HG02981 (cell line): ENCODE results near the gene ITPKB.
A peak's percentile ranks its signal among the peaks of the same experiment; 100 is the strongest.
"Not testable (repeated sequence)": the region's sequence is repeated elsewhere in the genome, so short reads cannot be mapped to it uniquely, and the experiment has no call there.

Experiments used
- ATAC-seq: cut with Tn5 transposase; IDR thresholded peaks from one replicate; pipeline ENCODE4 v1.9.1; 2021; ENCODE audit warnings: mild to moderate bottlenecking, moderate library complexity; ENCODE audit not compliant: unreplicated experiment

The ITPKB gene

DNA sequence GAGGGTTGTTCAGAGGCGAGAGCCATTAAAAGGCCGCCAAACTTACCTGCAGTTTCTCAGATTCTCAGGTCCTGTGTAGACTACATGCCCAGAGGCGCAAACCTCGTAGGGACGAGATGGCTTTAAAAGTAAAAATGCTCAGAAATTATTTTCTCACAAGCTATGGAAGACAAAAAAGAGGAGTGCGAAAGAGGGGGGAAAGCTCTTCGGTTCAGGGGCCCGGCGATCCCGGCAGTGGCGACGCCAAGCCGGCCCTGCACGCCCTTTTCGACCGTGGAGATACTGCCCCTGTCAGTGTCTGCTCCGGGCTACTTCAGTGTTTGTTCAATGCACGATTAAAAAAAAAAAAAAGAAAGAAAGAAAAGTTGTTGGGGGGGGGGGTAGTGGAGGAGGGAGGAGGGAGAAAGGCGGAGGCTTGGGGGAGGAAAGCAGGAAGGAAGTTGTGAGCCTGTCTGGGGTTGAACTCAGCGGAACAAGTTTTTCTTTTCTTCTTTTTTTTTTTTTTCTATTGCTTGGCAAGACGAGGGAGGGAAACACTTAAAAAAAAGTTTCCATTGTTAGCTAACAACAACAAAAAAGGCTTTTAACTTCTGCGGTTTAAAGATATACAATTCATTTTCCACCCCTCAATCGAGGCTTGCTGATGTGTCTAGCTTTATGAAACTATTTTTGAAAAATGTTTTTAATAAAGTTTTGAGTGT lies at the start of gene ITPKB:
Gene ITPKB, minus strand, starts transcription at position 288 of the 701 bp plus-strand sequence. CDS start 1,824 bp downstream, outside the sequence.
- no peak for ATAC-seq

GRCh38 chr1:226787638-226788037 lies 48.6 kb upstream of the ITPKB start:
- ATAC-seq: no peak

GRCh38 chr1:226787071-226787470 lies 48.0 kb upstream of the ITPKB start:
- ATAC-seq: no peak

DNA sequence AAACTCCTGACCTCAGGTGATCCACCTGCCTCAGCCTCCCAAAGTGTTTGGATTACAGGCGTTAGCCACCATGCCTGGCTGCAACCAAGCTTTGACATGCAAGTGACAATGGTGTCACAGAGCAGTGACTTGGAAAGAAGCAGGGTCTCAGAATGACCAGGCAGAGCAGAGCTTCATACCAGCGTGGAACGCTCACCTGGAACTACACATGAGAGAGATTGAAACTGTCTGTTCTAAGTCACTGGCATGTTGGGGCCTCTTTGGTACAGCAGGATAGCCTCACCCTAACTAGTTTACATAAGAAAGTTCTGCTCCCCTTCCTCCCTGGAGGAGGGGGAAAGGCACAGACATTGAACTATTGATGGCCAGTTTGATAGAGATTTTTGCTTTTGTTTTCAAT lies 47.5 kb upstream of the ITPKB start:
- ATAC-seq: peak; percentile 79

- ATAC-seq: no peak
Measured at GRCh38 chr1:226785805-226786204, 46.7 kb upstream of the ITPKB start.

GRCh38 chr1:226784081-226785049 lies 45.3 kb upstream of the ITPKB start:
- no peak for ATAC-seq

- no peak for ATAC-seq
Measured at GRCh38 chr1:226782845-226783601, 43.9 kb upstream of the ITPKB start.

DNA sequence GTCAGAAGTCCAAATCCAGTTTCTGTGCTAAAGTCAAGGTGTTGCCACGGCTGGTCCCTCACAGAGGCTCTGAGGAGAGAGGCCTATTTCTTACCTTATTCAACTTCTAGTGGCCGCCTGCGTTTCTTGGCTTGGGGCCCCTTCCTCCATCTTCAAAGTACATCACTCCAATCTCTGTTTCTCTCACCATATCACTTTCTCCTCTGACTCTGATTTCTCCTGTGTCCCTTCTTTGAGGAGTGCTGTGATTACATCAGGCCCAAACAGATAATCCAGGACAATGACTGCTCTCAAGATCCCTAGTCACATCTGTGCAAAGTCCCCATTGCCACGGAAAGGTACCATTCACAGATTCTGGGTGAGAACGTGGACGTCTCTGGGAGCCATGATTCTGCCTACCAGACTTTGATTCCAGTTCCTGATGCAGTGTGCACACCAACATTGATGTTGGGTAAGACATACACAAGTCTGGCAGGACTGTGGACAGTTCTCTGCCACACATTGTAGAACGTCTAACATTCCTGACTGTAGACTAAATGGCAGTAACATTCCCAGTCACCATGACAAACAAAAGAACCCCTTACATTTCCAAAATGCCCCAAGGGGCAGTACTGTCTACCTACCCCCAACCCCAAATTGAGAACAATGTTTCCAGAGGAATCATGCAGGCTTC lies 43.0 kb upstream of the ITPKB start:
- ATAC-seq: no peak

DNA sequence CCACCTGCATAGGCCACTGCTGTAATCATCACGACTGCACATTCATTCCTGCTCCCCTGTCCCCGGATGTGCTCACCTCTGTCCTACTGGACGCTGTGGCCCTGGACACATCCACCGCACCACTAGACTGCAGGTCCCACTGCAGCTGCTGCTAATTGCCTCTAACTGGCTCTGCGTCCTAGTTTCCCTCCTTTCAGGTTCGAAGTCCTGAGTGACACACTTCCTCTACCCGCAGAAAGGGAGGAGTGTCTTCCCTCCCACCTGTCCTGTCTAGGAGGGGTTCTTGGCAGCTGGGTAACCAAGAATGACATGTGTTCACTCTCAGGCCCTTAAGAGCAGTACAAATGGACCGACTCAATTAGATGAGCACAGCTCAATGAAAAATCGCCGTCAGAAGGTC lies 40.5 kb upstream of the ITPKB start:
- no peak for ATAC-seq

GRCh38 chr1:226778657-226779058 lies 39.6 kb upstream of the ITPKB start:
- no peak for ATAC-seq

DNA sequence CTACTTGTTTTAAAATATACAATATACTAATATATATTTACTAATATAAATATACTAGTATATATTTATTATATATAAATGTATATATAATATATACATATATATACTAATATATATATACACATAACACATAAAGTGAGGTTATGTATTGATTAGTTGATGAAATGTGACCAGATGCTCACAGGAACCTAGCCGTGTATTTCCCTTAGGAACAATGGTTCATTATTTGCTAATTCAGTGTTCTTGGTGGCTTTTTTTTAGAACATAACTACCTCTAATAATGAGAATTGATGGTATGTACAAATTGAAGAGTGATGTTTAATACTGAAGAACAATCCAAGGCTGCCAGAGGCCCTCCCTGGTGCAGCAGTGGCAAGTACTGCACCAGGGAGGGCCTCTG lies 37.9 kb upstream of the ITPKB start:
- ATAC-seq: no peak

DNA sequence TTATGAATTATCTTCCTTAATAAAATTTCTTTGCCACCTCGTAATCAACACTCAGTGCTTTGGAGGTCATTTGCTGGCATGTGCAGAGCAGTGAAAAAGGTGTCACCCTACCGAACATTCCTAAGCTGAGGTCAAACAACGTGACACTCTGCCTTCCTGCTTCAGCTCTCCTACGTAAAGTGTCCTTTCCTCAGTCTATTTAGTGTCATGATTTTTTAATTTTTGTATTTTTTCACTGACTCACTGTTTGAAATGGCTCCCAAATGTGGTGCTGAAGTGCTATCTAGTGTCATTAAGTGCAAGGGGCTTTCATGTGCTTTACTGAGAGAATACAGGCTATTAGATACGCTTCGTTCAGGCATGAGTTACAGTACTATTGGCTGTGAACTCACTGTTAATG lies 37.0 kb upstream of the ITPKB start:
- ATAC-seq: no peak

GRCh38 chr1:226772446-226773139 lies 33.5 kb upstream of the ITPKB start:
- ATAC-seq: peak; percentile 69

DNA sequence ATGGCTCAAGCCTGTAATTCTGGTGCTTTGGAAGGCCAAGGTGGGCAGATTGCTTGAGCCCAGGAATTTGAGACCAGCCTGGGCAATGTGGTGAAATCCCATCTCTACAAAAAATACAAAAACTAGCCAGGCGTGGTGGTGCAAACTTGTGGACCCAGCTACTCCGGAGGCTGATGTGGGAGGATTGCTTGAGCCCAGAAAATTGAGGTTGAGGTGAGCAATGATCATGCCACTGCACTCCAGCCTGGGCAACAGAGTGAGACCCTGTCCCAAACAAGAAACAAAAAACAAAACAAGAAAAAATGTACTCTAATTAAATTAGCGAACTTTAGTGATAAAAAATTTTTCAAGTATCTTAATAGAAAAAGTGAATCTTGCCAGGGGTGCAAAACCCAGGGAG lies 28.1 kb upstream of the ITPKB start:
- ATAC-seq: not testable (repeated sequence)

DNA sequence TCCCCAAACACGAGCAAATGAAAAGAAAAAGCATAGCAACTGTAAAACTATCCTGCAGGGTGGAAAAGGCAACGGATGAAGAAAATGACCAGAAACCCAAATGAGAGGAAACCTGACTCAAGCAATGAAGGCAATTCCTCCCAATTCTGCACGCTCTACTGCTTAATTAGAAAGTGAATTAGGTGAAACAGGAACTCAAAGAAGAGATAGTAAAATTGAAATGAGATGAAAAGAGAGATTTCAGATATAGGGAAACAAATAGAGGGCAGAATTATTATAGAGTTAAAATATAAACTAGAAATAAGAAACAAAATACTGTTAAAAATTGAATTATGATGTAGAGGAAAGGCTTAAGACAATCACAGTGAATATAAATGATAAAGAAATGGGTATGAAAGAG lies 27.5 kb upstream of the ITPKB start:
- no peak for ATAC-seq

DNA sequence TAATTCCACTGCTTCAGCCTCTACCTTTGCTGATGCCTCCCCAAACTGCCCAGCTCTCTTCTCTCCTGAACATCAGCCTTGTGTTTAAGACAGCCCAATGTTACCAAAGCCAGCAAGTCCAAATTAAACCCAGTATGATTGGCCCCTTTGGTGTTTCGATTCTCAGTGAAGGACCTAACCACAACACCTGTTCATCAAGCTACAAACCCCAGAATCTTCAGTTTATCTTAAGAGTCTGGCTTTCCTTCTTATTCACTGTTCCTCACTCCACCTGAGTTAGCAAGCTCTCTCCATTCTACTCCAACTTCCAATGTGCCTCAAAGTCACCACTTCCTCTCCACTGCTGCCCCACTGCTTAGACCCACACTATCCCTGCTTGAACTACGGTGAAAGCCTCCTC lies 25.5 kb upstream of the ITPKB start:
- ATAC-seq: peak; percentile 72

DNA sequence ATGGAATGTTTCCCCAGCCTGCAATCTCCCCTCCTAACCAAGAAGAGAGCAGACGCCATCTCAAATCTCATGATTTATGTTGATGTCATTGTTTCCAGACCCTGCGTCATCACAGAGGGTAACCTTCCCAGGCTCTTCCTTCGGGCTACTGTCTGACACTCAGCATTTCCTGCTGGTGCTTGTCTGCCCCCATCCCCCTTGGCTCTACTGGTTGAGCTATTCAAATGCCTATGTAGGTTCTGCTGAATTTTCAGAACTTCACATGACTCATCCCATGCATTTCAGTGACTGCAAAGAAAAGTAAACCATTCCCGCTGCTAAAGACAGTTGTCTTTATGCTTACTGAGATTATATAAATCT lies 24.8 kb upstream of the ITPKB start:
- no peak for ATAC-seq

DNA sequence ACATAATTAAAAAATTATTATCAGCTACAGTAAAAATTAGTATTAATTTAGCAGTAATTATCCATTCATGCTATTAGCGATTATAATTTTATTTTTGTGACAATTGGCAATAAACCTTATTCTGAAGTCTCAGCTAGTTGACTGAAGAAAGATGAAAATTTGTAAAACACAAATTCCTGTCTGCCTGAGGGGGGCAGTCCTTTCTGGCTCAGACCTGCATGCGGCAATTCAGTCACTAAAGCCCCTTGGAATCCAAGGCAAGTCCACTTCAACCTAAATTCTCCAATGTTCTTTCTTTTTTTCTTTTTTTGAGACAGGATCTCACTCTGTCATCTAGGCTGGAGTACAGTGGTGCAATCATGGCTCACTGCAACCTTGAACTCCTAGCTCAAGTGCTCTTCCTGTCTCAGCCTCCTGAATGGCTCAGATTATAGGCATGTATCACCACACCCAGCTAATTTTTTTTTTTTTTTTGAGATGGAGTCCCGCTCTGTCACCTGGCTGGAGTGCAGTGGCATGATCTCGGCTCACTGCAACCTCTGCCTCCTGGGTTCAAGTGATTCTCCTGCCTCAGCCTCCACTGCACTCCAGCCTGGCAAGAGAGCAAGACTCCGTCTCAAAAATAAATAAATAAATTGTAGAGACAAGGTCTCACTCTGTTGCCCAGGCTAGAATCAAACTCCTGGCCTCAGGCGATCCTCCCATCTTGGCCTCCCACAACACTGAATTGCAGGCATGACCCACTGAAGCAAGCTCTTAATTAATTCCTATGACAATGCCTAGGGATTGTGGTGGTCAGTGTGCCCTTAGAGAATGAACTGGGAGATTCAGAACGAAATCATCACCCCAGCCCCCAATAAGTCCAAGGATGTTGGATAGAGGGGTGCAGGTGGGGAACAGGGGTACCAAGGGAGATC lies 24.2 kb upstream of the ITPKB start:
- no peak for ATAC-seq

DNA sequence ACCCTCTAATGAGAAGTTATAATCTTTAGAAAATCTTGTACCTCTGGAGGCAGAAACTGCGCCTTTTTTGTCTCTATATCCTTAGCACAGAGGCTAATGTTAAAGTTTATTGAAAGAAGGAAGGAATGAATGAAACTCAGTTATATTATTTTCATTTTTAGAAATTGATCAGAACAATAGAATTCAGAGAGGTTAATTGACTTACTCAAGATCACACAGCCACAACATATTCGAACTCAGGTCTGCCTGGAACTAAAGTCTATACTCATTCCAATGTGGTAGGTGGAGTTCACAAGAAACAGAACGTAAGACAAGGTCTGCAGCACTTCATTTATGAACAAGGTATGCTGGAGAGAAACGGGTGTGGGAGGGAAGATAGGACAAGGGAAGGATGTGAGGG lies 23.0 kb upstream of the ITPKB start:
- ATAC-seq: no peak
